Adrenal gland (tissue), 5 donors: Measurements from ENCODE around the gene RBM28.

Experiments used
- CTCF ChIP-seq, 6 experiments: fragments of 450-650 bp in 4 of 6; fragments of 200-600 bp in 2 of 6; sonication (generic) in 1 of 6; IDR thresholded peaks; 1 replicate in 5 of 6; 2 replicates in 1 of 6; pipeline versions ENCODE4 v1.5.1 to v1.8.0; 2016 to 2021; ENCODE audit warnings: antibody characterized with exemption in 6 of 6, mild to moderate bottlenecking in 2 of 6, moderate library complexity in 1 of 6
- POLR2A ChIP-seq, 2 donors: fragments of 450-650 bp; IDR thresholded peaks; one replicate each; pipeline ENCODE4 v1.6.1; 2017; ENCODE audit warnings: antibody characterized with exemption in 2 of 2, mild to moderate bottlenecking in 2 of 2, moderate library complexity in 1 of 2
- donor health status: DM: no; HTN: no; CAD: no.

- TF ChIP-seq CTCF (IDR thresholded peaks at IDR 0.05) (no peak), POLR2A (IDR thresholded peaks at IDR 0.05) (no peak)
Measured at GRCh38 chr7:128324368-128324680, 19.4 kb downstream of the RBM28 start.
